Stimulated activated CD4-positive, alpha-beta T cell treated with anti-CD3 and anti-CD28 coated beads, Interleukin-12 subunit alpha, Interleukin-12 subunit beta, amount 100 ng/mL, for 4 hours (primary cell): ENCODE measurements around the gene LFNG.
"Not testable (repeated sequence)": the region's sequence is repeated elsewhere in the genome, so short reads cannot be mapped to it uniquely, and the experiment has no call there.

Experiments
- DNase-seq: peaks from one replicate; pipeline ENCODE4 v3.0.0-alpha.2; 2020

LFNG gene

GRCh38 chr7:2530994-2531795 is 11.6 kb downstream of the LFNG start:
- DNase-seq: not testable (repeated sequence)

GRCh38 chr7:2531796-2532110 is 12.2 kb downstream of the LFNG start:
- not testable (repeated sequence) for DNase-seq

GRCh38 chr7:2532199-2532772 is 12.7 kb downstream of the LFNG start:
- not testable (repeated sequence) for DNase-seq

- not testable (repeated sequence) for DNase-seq
Measured at GRCh38 chr7:2532816-2533215, 13.2 kb downstream of the LFNG start.

- not testable (repeated sequence) for DNase-seq
Measured at GRCh38 chr7:2533566-2533965, 14.0 kb downstream of the LFNG start.

- DNase-seq: not testable (repeated sequence)
Measured at GRCh38 chr7:2534214-2534613, 14.6 kb downstream of the LFNG start.

- not testable (repeated sequence) for DNase-seq
Measured at GRCh38 chr7:2535872-2536627, 16.5 kb downstream of the LFNG start.

GRCh38 chr7:2537981-2538851 is 18.6 kb downstream of the LFNG start:
- no peak for DNase-seq

- DNase-seq: no peak
Measured at GRCh38 chr7:2539031-2539911, 19.7 kb downstream of the LFNG start.

GRCh38 chr7:2540133-2540532 is 20.6 kb downstream of the LFNG start:
- no peak for DNase-seq

GRCh38 chr7:2540641-2541051 is 21.1 kb downstream of the LFNG start:
- no peak for DNase-seq

- no peak for DNase-seq
Measured at GRCh38 chr7:2541291-2542010, 21.9 kb downstream of the LFNG start.

- DNase-seq: no peak
Measured at GRCh38 chr7:2542011-2542915, 22.7 kb downstream of the LFNG start.

GRCh38 chr7:2542916-2543871 is 23.6 kb downstream of the LFNG start:
- no peak for DNase-seq

- no peak for DNase-seq
Measured at GRCh38 chr7:2544541-2545188, 25.1 kb downstream of the LFNG start.

- no peak for DNase-seq
Measured at GRCh38 chr7:2545746-2546425, 26.3 kb downstream of the LFNG start.

GRCh38 chr7:2546776-2547586 is 27.4 kb downstream of the LFNG start:
- no peak for DNase-seq
